PC-3 (cell line): ENCODE measurements around the gene ARHGAP9.

ENCODE experiments used
- EZH2 ChIP-seq: fragments of 300-600 bp; sonication (generic); IDR thresholded peaks from one replicate; pipeline ENCODE4 v1.6.1; 2017; ENCODE audit warnings: antibody characterized with exemption, mild to moderate bottlenecking, low read length; ENCODE audit not compliant: unreplicated experiment
- EZH2phosphoT487 ChIP-seq: fragments of 300-600 bp; sonication (generic); IDR thresholded peaks from 2 replicates; pipeline ENCODE4 v1.6.1; 2018; ENCODE audit warnings: mild to moderate bottlenecking, antibody characterized with exemption, low read length, borderline replicate concordance
- TF ChIP-seq, protein P1 (sequence below): fragments of 300-600 bp; sonication (generic); conservative IDR thresholded peaks from 2 replicates; pipeline ENCODE4 v1.5.1; 2017; ENCODE audit warnings: antibody characterized with exemption, low read depth, mild to moderate bottlenecking, low read length

DNA sequence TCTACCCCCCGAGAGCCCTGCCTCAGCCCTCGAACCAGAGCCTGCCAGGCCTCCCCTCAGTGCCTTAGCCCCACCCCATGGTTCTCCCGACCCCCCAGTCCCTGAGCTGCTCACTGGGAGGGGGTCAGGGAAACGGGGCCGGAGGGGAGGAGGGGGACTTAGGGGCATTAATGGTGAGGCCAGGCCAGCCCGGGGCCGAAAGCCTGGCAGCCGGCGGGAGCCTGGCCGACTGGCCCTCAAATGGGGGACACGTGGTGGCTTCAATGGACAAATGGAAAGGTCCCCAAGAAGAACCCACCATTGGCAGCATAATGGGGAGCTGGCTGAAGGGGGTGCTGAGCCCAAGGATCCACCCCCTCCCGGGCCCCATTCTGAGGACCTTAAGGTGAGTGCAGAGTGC is 48.5 kb upstream of the ARHGAP9 start:
- TF ChIP-seq, protein P1, sequence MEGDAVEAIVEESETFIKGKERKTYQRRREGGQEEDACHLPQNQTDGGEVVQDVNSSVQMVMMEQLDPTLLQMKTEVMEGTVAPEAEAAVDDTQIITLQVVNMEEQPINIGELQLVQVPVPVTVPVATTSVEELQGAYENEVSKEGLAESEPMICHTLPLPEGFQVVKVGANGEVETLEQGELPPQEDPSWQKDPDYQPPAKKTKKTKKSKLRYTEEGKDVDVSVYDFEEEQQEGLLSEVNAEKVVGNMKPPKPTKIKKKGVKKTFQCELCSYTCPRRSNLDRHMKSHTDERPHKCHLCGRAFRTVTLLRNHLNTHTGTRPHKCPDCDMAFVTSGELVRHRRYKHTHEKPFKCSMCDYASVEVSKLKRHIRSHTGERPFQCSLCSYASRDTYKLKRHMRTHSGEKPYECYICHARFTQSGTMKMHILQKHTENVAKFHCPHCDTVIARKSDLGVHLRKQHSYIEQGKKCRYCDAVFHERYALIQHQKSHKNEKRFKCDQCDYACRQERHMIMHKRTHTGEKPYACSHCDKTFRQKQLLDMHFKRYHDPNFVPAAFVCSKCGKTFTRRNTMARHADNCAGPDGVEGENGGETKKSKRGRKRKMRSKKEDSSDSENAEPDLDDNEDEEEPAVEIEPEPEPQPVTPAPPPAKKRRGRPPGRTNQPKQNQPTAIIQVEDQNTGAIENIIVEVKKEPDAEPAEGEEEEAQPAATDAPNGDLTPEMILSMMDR = no peak
- TF ChIP-seq EZH2phosphoT487 (no peak), EZH2 (no peak)
